Activated CD4-positive, CD25-positive, alpha-beta regulatory T cell treated with anti-CD3 and anti-CD28 coated beads, Interleukin-2, amount 50 U/mL, for 16 hours (primary cell): ENCODE results near the gene TCEA3.

Experiments
- DNase-seq: peaks from one replicate; pipeline ENCODE4 v3.0.0-alpha.2; 2020; ENCODE audit warnings: low read depth, low spot score

Gene TCEA3

GRCh38 chr1:23424293-23425192 is at the start of gene TCEA3:
TCEA3 (minus strand) TSS chr1:23424748; CDS start chr1:23424633, 115 bp downstream.
- no peak for DNase-seq

GRCh38 chr1:23473037-23473800 is 48.7 kb upstream of the TCEA3 start:
- no peak for DNase-seq

- DNase-seq: no peak
Observed at GRCh38 chr1:23472351-23473036, 47.9 kb upstream of the TCEA3 start.

GRCh38 chr1:23471473-23472075 is 47.0 kb upstream of the TCEA3 start:
- no peak for DNase-seq

- DNase-seq: no peak
Observed at GRCh38 chr1:23470282-23471070, 45.9 kb upstream of the TCEA3 start.

GRCh38 chr1:23469372-23469982 is 44.9 kb upstream of the TCEA3 start:
- no peak for DNase-seq

GRCh38 chr1:23466423-23466989 is 42.0 kb upstream of the TCEA3 start:
- no peak for DNase-seq

- DNase-seq: no peak
Observed at GRCh38 chr1:23463286-23463685, 38.7 kb upstream of the TCEA3 start.

- no peak for DNase-seq
Observed at GRCh38 chr1:23462766-23463165, 38.2 kb upstream of the TCEA3 start.

- DNase-seq: no peak
Observed at GRCh38 chr1:23461050-23461449, 36.5 kb upstream of the TCEA3 start.

GRCh38 chr1:23460519-23460918 is 36.0 kb upstream of the TCEA3 start:
- DNase-seq: no peak

GRCh38 chr1:23459338-23459757 is 34.8 kb upstream of the TCEA3 start:
- DNase-seq: no peak

- DNase-seq: no peak
Observed at GRCh38 chr1:23456226-23456625, 31.7 kb upstream of the TCEA3 start.

GRCh38 chr1:23453455-23454000 is 29.0 kb upstream of the TCEA3 start:
- no peak for DNase-seq

GRCh38 chr1:23452011-23452411 is 27.5 kb upstream of the TCEA3 start:
- DNase-seq: no peak

GRCh38 chr1:23451441-23451840 is 26.9 kb upstream of the TCEA3 start:
- DNase-seq: no peak

- DNase-seq: no peak
Observed at GRCh38 chr1:23450894-23451293, 26.3 kb upstream of the TCEA3 start.

- no peak for DNase-seq
Observed at GRCh38 chr1:23449958-23450357, 25.4 kb upstream of the TCEA3 start.

GRCh38 chr1:23449306-23449705 is 24.8 kb upstream of the TCEA3 start:
- DNase-seq: no peak

- no peak for DNase-seq
Observed at GRCh38 chr1:23448846-23449245, 24.3 kb upstream of the TCEA3 start.
